Neural crest cell (in vitro differentiated cells): ENCODE results near the gene FEM1B. TPM values are rescaled to one million over a fixed set of nuclear protein-coding genes. Genes with fewer than 3 reads are reported as not detected.

Experiments
- DNase-seq: peaks from one replicate; pipeline ENCODE4 v3.0.0; 2021; ENCODE audit warnings: low read depth, mixed read lengths, low spot score
- H3K27ac Mint-ChIP-seq: one replicate; pipeline ENCODE4 v1.8.0; 2021; ENCODE audit warnings: mild to moderate bottlenecking, mixed read lengths; ENCODE audit not compliant: unreplicated experiment
- H3K27me3 Mint-ChIP-seq: 2 replicates; pipeline ENCODE4 v1.8.0; 2021; ENCODE audit warnings: low read depth, mild to moderate bottlenecking, mixed read lengths
- H3K36me3 Mint-ChIP-seq: 2 replicates; pipeline ENCODE4 v1.8.0; 2021; ENCODE audit warnings: low read depth, mild to moderate bottlenecking, mixed read lengths
- H3K4me1 Mint-ChIP-seq: 2 replicates; pipeline ENCODE4 v1.8.0; 2021; ENCODE audit warnings: mixed read lengths
- H3K4me3 Mint-ChIP-seq: one replicate; pipeline ENCODE4 v1.8.0; 2021; ENCODE audit warnings: mild to moderate bottlenecking, mixed read lengths
- H3K9me3 Mint-ChIP-seq: 2 replicates; pipeline ENCODE4 v1.8.0; 2021; ENCODE audit warnings: mixed read lengths
- CTCF ChIP-seq: fragments of 200-600 bp; sonication (generic); conservative IDR thresholded peaks from 2 replicates; pipeline ENCODE4 v1.5.0; 2021; ENCODE audit warnings: antibody characterized with exemption, mild to moderate bottlenecking
- total RNA-seq: library from RNA; stranded (reverse); gene quantifications from 2 replicates; pipeline ENCODE4 v1.2.1, GENCODE V29; 2021

The FEM1B gene
- total RNA-seq, 1 donor from 2014 or later: 61.4 TPM

GRCh38 chr15:68261980-68262379 is 15.6 kb upstream of the FEM1B start:
- Mint-ChIP-seq H3K27ac (no peak overlapping the region), H3K4me1 (no peaks in the 10 kb centered on the region), H3K27me3 (peaks cover 25% of the 10 kb centered on the region), H3K4me3 (no peak overlapping the region), H3K9me3 (no peaks in the 10 kb centered on the region), H3K36me3 (no peaks in the 10 kb centered on the region)
- TF ChIP-seq CTCF: no peak
- no peak for DNase-seq

GRCh38 chr15:68262514-68263356 is 14.8 kb upstream of the FEM1B start:
- Mint-ChIP-seq H3K27ac (no peak overlapping the region), H3K4me1 (no peaks in the 10 kb centered on the region), H3K4me3 (no peak overlapping the region), H3K9me3 (no peaks in the 10 kb centered on the region), H3K36me3 (no peaks in the 10 kb centered on the region), H3K27me3 (peaks cover 26% of the 10 kb centered on the region)
- no peak for TF ChIP-seq CTCF
- DNase-seq: no peak

GRCh38 chr15:68264282-68264681 is 13.3 kb upstream of the FEM1B start:
- no peak for TF ChIP-seq CTCF
- Mint-ChIP-seq H3K27me3 (peaks cover 28% of the 10 kb centered on the region), H3K9me3 (no peaks in the 10 kb centered on the region), H3K36me3 (no peaks in the 10 kb centered on the region), H3K4me1 (no peaks in the 10 kb centered on the region), H3K4me3 (no peak overlapping the region), H3K27ac (no peak overlapping the region)
- no peak for DNase-seq

GRCh38 chr15:68265081-68265480 is 12.5 kb upstream of the FEM1B start:
- Mint-ChIP-seq H3K27me3 (peaks cover 28% of the 10 kb centered on the region), H3K4me1 (no peaks in the 10 kb centered on the region), H3K9me3 (no peaks in the 10 kb centered on the region), H3K4me3 (no peak overlapping the region), H3K27ac (no peak overlapping the region), H3K36me3 (no peaks in the 10 kb centered on the region)
- TF ChIP-seq CTCF: no peak
- no peak for DNase-seq

GRCh38 chr15:68265674-68266073 is 11.9 kb upstream of the FEM1B start:
- peaks cover 28% of the 10 kb centered on the region for H3K27me3 Mint-ChIP-seq
- TF ChIP-seq CTCF: no peak
- H3K4me1 Mint-ChIP-seq: no peaks in the 10 kb centered on the region
- H3K36me3 Mint-ChIP-seq: no peaks in the 10 kb centered on the region
- no peaks in the 10 kb centered on the region for H3K9me3 Mint-ChIP-seq
- H3K27ac Mint-ChIP-seq: no peak overlapping the region
- no peak overlapping the region for H3K4me3 Mint-ChIP-seq
- DNase-seq: no peak
